Stimulated activated CD8-positive, alpha-beta memory T cell treated with anti-CD3 and anti-CD28 coated beads, Interleukin-7, amount 100 ng/mL, for 1 hour (primary cell): ENCODE data around the gene TSPAN5.

Experiments
- DNase-seq, 2 donors: peaks; one replicate each; pipeline ENCODE4 v3.0.0-alpha.2; 2020; ENCODE audit warnings: low read depth in 2 of 2

TSPAN5 gene

DNA sequence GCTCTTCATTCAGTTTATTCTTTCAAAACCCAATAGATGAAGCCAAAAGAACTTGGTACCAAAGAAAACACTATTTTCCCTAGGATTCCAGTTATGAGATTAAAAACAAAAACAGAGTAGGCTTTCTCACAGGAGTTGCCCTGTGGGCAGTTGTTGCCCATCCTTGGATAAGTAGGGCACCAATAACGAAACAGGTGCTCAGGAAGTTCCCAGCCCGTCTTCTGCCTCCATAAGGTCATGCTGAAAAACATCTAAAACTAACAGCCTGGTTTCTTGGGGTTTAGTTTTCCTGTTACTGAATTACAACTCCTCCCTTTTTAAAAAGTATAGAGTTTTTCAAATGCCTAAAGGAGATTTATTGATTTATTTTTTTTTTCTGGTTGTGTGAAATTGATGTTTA lies 14.7 kb downstream of the TSPAN5 start:
- DNase-seq, result no peak

DNA sequence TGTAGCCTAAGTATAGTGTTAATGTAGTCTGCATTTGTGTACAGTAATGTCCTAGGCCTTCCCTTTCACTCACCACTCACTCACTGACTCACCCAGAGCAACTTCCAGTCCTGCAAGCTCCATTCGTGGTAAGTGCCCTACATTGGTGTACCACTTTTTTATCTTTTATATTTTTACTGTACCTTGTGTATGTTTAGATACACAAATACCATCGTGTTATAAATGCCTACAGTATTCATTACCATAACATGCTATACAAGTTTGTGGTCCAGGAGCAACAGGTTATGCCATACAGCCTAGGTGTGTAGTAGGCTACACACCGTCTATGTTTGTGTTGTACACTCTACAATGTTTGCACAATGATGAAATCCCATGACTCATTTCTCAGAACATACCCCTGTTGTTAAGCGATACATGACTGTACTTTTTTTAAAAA lies 15.4 kb downstream of the TSPAN5 start:
- no peak for DNase-seq

- DNase-seq, result no peak
Observed at GRCh38 chr4:98641906-98642668, 16.3 kb downstream of the TSPAN5 start.

GRCh38 chr4:98641376-98641775 lies 17.0 kb downstream of the TSPAN5 start:
- DNase-seq, result no peak

GRCh38 chr4:98639523-98639922 lies 18.9 kb downstream of the TSPAN5 start:
- no peak for DNase-seq

GRCh38 chr4:98639108-98639507 lies 19.3 kb downstream of the TSPAN5 start:
- no peak for DNase-seq

- DNase-seq, result no peak
Observed at GRCh38 chr4:98638661-98639060, 19.8 kb downstream of the TSPAN5 start.

DNA sequence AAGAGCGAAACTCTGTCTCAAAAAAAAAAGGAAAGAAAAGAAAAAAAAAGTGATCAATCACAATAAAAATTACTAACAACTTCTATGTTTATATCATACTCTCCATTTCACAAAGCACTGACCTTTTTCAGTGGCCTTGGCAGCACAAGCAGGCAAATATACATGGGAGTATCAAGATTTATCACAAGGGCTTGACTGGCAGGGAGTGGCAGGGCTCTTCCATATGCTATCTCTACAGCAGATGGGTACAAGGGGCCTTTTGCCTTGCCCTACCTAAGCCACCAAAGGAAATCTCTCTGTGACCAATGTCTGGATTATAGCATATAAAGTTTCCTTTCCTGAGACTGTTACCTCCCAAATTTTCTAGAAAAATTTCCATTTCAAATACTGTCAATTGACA lies 24.4 kb downstream of the TSPAN5 start:
- DNase-seq, result no peak

DNA sequence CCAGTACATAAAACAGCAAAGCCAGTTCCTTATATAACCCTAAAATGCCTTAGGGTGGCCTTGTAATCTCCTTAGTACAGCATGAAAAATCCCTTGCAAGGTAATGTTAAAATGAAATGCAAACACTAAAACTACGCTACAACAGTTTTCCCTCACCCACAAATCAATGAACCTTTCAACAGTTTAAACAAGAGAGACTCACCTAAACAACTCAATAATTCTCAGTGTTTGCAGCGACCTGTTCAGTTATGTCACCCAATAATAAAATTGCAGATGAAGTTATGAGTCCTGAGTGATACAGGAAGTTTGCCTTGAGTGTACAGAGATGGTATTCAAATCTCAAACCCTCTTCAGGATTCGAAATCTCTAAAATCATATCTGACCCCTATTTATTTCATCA lies 25.3 kb downstream of the TSPAN5 start:
- no peak for DNase-seq

GRCh38 chr4:98632258-98632657 lies 26.2 kb downstream of the TSPAN5 start:
- DNase-seq, result no peak

- DNase-seq, result no peak
Observed at GRCh38 chr4:98631506-98631905, 26.9 kb downstream of the TSPAN5 start.

DNA sequence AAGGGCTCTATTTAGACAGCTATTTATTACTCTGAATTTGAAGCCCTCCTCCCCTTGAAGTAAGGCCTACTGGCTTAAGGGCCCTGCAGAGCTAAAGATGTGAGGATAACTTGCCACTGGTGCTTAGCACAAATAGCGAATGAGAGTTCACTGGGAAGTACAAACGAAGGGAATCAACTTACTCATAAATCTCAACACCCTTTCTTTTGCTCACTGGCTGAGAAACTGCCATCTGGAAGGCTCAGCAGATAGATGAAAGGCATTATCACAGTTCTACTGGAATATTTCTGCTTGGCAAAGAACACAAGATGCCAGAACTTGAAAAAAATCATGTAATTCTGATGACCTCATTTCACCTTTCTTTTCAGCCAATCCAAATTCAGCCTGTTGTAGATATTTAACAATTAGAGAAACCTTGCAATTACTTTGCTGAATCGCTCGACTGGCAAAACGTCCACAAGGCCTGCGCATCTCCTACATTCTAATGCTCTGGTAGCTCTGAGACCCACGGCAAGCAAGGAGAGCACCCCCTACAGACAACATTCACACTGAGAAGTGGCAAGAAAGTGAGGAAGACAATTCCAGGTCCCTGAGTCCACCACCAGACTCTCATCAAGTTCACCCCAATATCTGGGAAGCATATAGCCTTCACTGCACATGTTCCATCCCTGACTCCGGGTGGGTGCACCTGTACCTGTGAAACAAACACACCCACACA lies 27.5 kb downstream of the TSPAN5 start:
- DNase-seq, result no peak

DNA sequence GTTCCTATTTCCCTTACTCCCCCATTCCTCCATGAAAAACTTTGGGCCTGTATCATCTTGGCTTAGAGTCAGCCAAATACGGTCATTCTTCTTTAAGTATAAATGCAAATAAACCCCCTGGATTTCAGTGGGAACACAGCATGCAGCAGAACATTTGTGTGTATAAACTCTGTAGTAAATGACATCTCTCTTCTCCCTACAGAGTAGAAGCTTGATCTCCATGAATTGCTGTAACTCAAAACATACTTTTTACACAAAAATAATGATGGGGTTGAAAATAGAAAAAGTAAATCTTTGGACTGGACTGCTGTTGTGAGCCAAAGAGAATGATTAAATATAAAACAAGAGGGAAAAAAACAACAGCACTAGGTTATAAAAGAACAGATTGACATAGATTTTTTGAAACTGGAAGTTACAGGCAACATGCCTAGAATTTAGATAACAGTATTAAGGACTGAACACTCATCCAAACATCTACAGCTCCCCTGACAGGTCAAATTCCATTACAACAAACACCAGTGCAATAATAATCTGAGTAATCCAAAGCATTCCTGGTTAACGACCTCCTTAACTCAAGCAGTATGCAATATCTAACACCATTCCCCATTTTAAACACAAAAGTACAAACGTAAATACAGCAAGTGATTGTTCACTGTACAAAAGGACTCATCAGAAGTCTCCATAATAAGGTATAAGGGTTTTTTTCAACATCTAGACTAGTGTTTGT lies 30.7 kb downstream of the TSPAN5 start:
- no peak for DNase-seq

DNA sequence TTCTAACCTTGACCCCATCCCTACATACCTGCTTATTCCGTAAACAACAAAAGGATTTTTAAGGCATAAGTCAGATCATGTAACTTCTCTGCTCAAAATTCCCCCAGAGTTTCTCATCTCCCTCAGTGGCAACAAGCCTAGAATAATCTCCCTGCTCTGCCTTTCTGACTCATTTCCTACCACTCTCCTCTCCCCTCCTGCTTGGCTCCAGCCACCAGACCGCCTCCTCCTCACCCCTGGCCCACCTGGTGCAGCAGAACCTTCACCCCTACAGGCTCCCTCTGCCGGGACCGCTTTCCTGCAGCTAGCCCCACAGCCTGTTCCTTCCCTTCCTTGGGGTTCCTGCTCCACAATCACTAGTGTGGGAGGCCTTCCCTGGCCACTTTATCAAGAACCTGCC lies 32.1 kb downstream of the TSPAN5 start:
- no peak for DNase-seq

DNA sequence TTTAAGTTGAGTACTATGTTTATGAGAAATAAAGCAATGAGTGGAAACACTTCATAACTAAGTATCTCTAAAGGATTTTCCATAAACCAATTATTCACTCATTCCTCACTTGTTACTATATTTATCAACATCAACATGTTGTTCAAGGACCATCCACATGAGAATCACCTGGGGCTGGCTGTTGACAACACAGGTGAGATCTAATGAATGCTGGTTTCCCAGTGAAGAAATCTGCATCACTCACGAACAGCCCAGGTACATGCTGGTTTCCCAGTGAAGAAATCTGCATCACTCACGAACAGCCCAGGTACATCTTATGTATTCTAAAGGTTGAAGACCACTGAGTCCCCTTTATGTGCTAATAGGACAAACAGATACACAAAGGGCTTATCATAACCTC lies 32.5 kb downstream of the TSPAN5 start:
- no peak for DNase-seq

DNA sequence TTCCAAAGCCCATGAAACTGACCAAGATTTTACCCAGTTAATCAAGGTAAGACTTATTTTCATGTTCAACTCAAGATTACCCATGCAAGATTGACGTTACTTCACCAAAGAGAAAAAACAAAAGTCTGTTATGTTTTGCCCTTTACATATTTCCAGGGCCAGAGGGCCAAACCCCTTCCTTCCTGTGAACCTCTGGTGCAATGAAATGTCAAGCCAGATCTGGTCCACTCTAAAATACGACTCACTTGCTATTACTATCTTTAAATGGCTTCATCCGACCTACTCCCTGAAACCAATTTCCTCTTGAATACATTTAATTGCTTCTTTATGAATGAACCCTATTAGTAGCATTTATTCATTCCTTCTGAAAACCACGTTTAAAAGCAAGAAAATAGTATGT lies 33.0 kb downstream of the TSPAN5 start:
- DNase-seq, result no peak

DNA sequence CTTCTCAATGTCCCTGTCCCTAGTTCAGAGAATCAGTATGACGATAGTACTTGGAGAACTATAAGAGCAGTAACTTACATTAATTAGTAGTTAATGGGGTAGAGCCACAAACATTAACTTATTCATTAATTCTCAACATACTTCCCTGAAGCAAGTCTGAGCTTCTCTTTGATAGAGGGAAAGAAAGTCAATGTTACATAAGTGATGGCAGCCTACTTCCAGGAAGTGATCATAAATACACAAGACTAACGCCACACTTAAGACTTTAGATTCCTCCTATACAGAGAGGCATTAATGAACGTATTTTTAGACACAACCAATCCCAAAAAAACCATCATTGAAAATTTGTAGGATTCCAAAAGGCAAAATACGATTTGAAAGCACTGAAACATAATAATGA lies 33.8 kb downstream of the TSPAN5 start:
- DNase-seq, result no peak

- no peak for DNase-seq
Observed at GRCh38 chr4:98624144-98624543, 34.3 kb downstream of the TSPAN5 start.

- no peak for DNase-seq
Observed at GRCh38 chr4:98623126-98623802, 35.1 kb downstream of the TSPAN5 start.

DNA sequence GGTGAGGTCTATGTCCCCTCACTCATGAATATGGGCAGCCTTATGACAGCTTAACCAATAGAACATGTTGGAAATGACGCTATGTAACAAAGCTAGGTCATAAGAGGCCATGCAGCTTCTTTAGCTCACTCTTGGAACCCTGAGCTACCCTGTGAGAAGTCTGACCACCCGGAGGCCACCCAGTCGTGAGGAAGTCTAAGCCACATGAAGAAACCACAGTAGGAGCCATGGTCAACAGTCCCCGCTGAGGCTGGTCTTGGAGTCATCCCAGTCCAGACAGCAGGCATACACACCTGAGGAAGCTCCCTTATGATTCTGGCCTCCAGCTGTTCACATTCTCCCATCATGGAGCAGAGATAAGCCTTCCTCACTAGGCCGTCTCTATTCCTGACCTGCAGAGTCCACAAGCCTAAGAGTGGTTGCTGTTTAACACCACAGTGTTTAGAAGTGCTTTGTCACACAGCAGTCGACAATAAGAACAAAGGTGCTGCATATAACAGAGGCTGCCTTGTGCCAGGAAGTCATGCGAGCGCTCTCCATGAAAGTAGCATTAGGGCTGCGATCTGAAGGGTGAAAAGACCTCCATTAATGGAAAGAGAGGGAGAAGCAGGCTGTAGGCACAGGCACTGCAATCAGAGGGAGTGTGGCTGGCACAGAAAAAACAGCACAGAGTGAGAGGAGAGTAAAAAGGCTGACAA lies 38.2 kb downstream of the TSPAN5 start:
- DNase-seq, result no peak

GRCh38 chr4:98619180-98619579 lies 39.2 kb downstream of the TSPAN5 start:
- no peak for DNase-seq

- no peak for DNase-seq
Observed at GRCh38 chr4:98618680-98619079, 39.7 kb downstream of the TSPAN5 start.
